ENCODE data around the gene MYO1H.
"Not testable (repeated sequence)": the region's sequence is repeated elsewhere in the genome, so short reads cannot be mapped to it uniquely, and the experiment has no call there.

The MYO1H gene

DNA sequence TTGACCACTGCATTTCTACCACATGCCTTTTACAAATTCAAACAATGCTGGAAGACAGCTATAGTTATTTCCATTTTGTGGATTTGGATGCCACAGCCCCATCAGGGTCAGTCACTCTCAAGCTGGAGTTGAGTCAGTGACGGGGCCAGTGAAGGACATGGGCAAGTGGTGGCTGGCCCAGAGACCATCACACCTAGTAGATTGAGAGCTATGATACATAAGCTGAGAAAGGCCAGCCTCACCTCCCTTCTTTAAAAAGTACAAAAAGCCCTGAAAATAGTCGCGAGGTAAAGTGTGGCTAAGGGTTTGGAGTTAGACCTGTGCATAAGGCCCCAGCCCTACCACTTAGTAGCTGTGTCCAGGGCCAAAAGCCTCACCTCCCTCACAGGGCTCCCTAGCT is 125.3 kb downstream of the MYO1H start:
- no peak for DNase-seq (ENCODE audit: low spot score)

DNA sequence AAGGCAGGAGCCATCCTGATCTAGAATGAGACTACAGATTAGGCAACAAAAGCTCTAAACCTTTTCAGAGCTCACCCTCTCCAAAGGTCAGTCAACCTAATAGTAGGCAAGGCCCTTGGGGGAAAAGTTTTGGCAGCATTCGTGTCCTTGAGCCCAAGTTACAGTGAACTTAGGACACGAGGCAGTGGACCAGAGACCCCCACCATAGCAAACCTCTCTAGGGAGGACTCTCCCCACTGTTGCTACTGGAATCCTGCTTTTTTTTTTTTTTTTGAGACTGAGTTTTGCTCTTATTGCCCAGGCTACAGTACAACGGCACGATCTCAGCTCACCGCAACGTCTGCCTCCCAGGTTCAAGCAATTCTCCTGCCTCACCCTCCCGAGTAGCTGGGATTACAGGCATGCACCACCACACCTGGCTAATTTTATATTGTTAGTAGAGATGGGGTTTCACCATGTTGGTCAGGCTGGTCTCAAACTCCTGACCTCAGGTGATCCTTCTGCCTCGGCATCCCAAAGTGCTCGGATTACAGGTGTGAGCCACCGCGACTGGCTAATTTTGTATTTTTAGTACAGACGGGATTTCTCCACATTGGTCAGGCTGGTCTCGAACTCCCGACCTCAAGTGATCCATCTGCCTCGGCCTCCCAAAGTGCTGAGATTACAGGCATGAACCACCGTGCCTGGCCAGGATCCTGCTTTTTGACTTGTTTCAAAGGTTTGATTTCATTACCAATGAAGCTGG is 126.0 kb downstream of the MYO1H start:
- DNase-seq (ENCODE audit: low spot score): not testable (repeated sequence)

DNA sequence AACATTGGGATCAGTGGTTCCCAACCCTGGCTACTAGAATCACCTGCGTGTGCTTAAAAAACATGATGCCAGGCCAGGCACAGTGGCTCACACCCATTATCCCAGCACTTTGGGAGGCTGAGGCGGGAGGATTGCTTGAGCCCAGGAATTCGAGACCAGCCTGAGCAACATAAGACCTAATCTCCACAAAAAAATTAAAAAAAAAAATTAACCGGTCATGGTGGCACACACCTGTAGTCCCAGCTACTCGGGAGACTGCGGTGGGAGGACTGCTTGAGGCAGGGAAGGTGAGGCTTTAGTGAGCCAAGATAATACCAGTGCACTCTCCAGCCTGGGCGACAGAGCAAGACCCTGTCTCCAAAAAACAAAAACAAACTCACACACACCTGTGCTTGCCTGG is 127.4 kb downstream of the MYO1H start:
- no peak for DNase-seq (ENCODE audit: low spot score)

DNA sequence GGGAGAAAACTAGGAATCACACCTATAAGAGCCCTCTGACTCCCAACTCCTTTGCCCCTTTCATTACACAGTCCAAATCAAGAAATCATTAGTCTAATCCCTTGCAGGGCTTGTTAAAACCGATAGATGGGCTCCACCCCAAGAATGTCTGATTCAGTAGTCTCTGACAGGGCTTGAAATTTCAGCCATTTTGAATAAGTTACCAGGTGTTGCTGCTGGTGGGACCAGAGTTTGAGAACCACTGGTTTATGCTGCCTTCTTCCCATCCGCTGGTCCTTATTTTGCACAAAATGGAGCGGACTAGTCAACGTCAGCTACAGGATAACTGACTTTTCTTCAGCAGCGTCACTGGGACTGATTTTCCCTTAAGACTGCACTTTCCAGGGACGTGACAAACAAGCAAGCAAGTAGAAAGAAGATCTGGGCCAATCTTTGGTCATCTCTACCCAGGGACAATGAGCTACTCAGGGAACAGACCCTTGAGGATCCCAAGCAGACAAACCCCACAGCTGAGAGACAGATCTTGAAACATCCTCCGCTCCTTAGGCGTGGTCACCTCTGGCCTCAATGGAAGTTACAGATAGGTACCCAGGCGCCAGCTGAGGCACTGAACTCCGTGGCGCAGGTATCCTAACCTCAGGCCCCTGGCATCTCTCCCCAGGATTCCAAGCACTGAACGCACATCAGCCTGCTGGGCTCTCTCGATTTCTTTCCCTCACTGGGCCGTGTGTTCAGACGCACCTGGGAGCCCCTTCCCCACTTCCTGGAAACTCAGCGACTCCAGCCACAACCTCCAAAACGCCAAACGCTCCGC is 128.5 kb downstream of the MYO1H start:
- DNase-seq (ENCODE audit: low spot score): no peak

DNA sequence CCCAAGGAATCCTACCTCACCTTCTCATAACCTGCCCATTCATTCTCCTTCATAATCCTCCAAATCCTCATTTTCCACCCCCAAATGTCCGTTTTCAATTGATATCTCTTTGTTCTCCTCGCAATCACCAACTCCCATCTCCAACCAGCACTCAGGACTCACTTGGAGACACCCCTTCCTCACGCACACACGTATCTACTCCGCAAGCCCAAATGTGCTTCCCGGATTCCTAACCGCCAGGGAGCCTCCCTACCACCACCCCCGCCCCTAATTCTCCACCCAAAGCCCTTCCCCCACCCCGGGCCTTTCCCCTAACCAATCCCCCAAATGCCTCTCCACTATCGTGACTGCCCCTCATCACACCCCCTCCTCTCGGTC is 129.1 kb downstream of the MYO1H start:
- no peak for DNase-seq (ENCODE audit: low spot score)

DNA sequence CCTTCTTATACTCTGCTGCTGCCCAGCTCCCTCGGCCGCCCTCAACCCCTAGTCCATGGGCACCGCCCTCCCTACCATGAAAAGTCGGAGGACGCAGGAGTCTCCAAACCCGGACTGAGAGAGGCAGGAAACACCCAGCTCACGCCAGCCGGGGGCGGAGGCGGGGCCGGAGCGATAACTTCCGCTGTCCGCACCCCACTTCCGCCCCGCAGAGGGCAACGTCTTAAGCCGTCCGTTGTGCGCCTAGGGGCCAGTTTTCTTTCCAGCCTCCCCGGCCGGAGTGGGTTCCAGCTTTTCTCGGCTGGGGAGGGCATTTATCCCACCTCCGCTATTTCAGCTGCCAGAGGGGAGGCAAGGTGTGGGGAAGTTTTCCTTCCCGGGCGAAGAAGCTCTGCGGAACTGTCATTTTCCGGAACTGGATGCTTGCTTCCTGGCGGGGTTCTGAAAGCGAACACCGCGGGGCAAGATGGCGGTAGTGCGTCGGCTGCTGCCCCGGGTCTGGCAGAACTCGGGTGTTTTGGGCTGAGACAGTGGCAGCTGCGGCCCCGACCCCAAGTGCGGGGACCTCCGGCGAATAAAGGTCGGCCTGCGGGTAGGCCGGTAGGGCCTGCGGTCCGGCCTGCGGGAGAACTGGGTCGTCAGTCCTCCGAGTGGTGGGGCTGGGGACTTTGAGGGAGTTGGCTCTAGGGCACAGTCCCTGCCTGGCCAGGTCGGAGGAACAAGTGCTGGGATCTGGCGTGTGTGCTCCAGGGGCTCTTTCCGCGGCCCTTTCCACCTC is 129.7 kb downstream of the MYO1H start, which contains the start of the genes KCTD10 and UBE3B:
Gene KCTD10, minus strand, starts transcription at position 116 of the 778 bp plus-strand sequence. Its CDS starts 38 bp downstream, at position 78.
Gene UBE3B, plus strand, starts transcription at position 450 of the 778 bp plus-strand sequence. CDS start 5,918 bp downstream, outside the sequence.
- peak; percentile 85 for DNase-seq (ENCODE audit: low spot score)

DNA sequence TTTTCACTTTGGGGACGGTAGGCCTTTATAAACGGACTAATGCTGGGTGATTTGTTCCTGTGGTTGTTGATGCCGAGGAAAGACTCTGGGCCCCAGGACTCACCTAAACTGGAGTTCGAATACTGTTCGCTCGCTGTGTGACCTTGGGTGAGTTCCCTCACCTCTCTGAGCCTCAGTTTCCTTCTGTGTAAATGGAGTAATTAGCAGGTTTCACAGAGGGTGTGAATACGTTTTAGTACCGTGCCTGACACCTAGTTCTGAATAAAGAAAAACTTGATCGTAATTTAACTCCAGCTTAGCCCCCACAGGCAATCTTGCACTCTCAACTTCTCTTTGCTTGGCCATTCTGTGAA is 130.2 kb downstream of the MYO1H start:
- no peak for DNase-seq (ENCODE audit: low spot score)

DNA sequence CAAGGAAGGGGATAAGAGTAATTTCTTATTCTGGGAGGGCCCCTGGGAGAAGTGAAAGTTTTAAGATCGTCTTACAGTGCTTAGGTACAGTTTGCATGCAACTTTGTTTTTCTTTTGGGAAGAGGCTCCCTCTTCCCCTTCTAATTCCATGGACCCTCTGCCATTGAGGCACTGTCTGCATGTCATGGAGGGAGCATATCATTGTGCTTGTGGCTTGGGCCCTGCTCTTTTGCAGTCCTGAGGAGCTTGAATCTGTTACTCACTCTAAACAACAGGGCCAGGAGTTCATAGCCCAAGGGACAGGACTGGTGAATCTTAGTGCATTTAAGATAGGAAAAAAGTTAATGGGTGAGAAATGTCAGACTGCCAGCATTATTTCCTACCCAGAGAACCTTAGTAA is 132.1 kb downstream of the MYO1H start:
- no peak for DNase-seq (ENCODE audit: low spot score)

DNA sequence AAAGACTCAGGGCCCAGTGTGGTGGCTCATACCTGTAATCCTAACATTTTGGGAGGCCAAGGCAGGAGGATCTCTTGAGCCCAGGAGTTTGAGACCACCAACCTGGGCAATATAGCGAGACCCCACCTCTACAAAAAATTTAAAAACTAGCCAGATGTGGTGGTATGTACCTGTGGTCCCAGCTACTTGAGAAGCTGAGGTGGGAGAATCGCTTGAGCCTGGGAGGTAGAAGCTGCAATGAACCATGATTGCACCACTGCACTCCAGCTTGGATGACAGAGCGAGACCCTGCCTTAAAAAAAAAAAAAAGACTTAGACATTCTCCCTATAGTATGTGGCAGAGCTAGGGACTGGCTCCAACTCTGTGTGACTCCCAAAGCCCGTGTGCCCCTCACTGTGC is 132.7 kb downstream of the MYO1H start:
- DNase-seq (ENCODE audit: low spot score): no peak

DNA sequence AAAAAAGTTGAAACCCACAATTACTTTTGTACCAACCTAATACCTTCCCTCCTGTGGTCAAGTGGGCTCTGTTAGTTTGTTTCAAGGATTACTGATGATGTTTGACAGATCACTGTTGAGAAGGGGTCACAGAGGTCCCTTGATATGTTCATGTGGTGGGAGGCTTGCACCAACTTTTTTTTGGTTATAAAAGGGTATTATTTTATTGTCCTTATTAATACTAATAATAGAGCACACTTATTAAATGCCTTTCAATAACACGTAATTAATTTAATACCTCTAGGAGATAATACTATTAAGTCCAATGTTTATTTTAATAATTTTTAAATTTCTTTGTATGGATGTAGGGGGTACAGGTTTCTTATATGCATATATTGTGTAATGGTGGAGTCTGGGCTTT is 134.2 kb downstream of the MYO1H start:
- no peak for DNase-seq (ENCODE audit: low spot score)

DNA sequence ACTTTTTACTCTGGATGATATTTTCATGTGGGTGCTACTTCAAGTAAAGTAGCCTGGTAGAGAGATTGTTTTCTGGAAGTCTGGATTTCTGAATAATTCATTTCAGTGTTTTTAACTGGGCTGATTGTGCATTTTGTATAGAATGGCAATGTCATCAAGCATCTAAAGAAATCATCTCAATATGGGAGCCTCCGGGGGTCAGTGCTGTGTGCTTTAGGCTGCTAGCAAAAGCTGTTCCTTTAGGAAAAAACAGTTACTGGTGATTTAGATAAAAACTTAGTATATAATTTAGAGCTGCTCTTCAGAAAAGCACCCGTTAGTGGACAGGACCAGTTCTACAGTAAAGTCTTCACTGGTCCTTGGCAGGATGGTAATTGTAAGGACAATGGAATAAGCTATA is 134.8 kb downstream of the MYO1H start:
- no peak for DNase-seq (ENCODE audit: low spot score)

DNA sequence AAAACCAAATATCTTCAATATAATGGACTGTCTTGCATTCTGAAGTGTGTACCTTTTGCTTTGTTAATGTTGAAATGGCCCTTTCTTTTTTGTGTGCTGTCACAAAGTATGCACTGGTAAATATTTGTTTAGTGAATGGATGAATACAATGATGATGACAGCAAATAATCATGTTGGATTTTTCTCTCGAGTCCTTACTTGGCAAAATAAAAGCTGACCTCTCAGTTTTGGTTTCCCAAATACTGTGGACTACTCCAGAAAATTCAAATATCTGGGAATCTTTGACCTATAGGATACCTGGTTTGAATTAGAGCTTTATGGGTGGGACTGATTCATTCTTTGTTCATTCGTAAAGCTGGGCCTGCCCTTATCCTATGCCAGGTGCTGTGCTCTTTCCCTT is 135.2 kb downstream of the MYO1H start:
- no peak for DNase-seq (ENCODE audit: low spot score)

DNA sequence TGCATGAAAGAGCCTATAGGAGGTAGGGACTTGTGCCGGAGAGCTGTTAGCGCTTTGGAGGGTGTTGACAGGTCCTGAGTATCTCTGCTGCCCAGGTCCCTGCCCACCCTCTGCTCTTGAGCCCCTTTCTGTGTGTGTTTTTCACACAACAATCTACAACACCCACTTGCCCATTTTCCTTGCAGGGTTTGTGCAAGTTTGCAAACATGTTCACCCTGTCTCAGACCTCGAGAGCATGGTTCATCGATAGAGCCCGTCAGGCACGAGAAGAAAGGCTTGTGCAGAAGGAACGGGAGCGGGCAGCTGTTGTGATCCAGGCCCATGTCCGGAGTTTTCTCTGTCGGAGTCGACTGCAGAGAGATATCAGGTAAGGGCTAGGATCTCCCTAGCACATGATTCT is 135.6 kb downstream of the MYO1H start:
- no peak for DNase-seq (ENCODE audit: low spot score)

DNA sequence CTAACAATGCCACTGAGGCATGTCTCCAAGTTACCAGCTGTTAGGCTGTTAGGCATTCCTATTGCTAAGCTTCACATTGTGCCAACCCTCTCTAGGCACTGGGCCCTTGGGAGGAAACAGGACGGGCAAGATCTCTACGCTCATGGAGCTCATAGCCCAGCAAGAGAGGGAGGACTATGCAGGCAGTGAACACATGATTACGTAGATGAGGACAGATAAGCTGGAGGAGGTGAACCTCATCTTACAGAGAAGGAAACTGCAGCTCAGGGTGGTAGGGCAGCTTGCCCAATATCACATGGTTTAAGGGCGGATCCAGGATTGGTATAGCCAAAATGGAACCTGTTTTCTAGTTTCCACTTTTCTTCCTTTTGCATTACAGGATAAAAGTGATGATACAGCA is 137.5 kb downstream of the MYO1H start:
- DNase-seq (ENCODE audit: low spot score): no peak

DNA sequence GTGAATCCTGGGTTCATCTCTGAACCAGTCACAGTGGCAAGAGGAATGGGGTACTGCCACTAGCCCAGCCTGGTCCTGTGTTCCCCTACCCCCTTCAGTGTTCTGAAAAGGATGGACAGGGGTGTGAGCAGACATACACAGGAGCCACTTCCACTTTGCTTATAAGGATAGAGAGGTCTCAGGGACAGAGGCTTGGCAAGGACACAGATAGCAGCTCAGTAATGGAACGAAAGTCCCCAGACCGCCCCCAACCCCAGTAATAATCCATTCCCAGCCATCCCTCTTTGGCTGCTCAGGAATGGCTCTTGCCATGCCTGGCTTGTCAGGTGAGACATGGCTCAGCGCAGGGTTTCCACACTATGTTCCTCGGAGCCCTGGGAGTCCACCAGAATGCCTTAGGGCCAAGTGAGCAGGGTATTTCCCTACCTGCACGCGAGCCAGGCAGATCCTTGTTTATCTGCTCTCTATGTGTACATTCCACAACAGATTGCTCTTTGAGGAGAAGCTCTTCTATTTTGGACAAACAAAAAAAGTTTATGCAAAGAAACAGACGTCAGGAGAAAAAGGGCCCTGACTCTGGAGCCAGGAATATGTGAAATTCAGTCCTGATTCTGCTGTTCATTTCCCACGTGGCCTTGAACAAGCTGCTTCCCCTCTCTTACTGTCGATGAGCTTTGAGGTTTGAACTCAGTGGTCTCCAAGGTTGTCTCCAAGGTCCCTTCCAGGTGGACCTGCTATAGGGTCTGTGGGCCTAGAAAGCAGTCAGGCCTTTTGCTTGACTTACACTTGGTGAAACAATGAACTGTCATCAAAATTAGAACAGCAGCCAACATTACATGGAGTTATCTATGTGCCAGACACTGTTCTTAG is 139.7 kb downstream of the MYO1H start:
- DNase-seq (ENCODE audit: low spot score): no peak

DNA sequence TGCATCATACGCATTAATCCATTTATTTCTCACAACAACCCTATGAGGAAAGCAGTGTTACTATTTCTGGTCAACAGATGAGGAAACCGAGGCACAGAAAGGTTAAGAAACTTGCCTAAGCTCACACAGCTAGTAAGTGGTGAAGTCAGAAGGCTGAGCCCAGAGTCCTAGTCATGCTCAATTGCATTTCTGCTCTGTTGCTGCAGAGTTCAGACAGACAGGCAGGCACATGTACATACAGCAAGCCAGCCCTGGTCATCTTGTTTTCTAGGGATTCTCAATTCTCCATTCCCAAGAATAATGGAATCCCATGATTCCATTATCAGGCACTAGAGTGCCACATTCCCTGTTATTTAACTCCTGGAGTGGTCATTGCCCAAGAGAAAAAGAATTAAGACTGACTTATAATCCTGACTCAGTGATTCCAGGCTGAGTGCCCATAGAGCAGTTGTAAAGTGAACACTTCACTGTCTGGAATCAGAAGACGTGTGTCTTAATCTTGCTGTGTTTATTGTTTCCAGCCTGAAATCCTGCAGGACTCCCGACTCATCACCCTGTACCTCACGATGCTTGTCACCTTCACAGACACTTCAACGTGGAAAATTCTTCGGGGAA is 140.5 kb downstream of the MYO1H start:
- no peak for DNase-seq (ENCODE audit: low spot score)

DNA sequence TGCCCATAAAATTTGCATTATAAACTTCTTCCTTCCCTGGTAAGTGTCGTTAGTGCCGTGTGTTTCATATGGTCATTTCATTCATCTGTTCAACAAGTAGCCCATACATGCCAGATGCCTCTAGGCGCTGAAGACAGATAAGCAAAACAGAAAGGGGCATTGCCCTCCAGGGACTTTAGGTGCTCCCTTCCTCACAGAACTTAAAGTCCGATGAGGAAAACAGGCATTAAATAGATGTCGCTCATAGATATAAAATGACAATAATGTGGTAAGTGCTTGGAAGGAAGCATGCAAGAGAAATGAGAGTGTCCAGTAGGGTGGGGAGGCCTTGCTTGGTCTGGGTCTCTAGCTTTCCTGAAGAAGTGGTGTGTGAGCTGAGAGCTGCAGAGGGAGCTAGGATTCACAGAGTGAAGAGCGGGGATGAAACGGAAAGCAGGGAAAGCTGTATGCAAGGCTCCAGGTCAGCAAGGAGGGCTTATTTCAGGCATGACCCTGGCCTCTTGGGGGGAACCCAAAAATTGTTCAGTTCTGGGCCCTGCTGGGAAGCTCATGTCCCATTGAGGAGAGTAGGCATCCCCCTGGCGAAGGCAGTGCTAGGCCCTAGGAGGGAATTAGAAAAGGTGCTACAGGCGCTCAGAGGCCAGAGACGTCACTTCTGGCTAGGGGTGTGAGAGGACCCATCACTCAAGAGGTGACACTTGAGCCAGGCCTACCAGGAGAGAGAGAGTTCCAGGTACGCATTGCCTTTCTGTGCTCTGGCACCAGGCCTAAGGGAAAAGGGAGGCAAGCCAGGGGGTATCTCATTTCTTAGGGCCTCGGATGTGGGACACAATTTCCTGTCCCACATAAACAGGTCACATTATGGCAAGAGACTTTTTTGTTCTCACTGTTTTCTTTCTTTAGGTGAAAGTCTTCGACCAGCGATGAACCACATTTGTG is 141.6 kb downstream of the MYO1H start:
- DNase-seq (ENCODE audit: low spot score): no peak

DNA sequence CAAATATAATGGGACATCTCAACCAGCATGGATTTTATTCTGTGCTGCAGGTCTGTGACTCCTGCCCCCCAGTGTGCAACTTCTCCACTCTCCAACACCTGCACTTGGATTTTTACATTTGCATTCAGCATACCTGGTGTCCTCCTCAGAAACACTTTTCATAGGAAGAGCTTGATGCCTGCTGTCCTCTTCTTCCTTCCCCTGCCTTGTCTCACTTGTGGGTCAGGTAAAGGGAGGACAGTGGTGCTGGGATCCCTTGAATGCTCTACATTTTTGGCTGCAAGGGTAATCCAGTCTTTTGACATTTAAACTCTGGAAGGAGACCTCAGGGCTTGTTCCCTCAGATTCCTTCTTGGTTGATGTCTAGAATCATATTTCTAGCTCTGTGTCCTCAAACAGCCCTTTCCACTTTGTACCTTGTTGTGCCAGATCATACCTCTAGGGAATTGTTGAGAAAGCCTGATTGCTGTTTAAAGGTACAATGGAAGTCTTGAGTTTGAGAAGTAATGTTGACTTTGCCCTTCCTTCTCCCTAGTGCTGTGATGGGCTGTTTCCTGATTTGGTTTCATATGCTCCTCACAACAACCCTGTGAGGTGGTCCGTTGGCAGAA is 142.4 kb downstream of the MYO1H start:
- DNase-seq (ENCODE audit: low spot score): no peak

DNA sequence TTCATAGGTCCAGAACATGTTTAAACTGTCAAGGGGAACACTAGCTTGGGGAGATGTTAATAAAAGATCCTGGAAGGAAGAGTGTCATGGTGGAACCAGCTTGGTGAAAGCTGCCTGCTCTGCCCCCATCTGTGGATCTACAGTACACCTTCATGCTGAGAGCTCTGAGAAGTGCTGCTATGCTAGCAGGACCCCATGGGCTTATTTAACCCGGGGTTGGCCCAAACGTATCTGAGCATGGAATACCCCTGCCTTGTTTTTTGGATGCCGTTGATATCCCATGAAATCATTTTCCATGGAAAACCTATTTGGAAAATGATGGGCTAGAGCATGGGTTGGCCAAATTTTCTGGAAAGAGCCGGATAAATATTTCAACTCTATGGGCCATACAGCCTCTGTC is 144.0 kb downstream of the MYO1H start:
- no peak for DNase-seq (ENCODE audit: low spot score)

DNA sequence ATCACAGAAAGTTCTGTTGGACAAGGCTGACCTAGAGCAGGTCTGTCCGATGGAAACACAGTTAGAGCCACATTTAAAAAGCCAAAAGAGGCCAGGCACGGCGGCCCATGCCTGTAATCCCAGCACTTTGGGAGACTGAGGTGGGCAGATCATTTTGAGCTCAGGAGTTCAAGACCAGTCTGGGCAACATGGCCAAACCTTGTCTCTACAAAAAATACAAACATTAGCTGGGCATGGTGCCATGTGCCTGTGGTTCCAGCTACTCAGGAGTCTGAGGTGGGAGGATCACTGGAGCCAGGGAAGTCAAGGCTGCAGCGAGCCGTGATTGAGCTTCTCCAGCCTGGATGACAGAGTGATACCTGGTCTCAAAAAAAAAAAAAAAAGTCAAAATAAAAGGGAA is 144.7 kb downstream of the MYO1H start:
- no peak for DNase-seq (ENCODE audit: low spot score)
